ENCODE measurements around the gene KIAA1217.

- no peak for TF ChIP-seq FOS (IDR thresholded peaks at IDR 0.05; ENCODE audit: low read depth, low read length)
- TF ChIP-seq MAZ (IDR thresholded peaks at IDR 0.05; ENCODE audit: borderline replicate concordance, low read depth, low read length) = no peak
- no peak for TF ChIP-seq CTCF (conservative IDR thresholded peaks at IDR 0.05; ENCODE audit: low read depth, low read length)
- no peak for TF ChIP-seq POLR2A (IDR thresholded peaks at IDR 0.05; ENCODE audit: low read depth, low read length)
- TF ChIP-seq CEBPB (IDR thresholded peaks at IDR 0.05; ENCODE audit: low read depth, low read length) = no peak
- no peak for TF ChIP-seq RFX5 (IDR thresholded peaks at IDR 0.05; ENCODE audit: low read depth, low read length)
- TF ChIP-seq CHD1 (IDR thresholded peaks at IDR 0.05; ENCODE audit: low read depth, low read length) = no peak
- TF ChIP-seq NFE2L2 (IDR thresholded peaks at IDR 0.05; ENCODE audit: low read depth, low read length) = no peak
- no peak for TF ChIP-seq RAD21 (IDR thresholded peaks at IDR 0.05; ENCODE audit: low read length)
- no peak for TF ChIP-seq USF2 (IDR thresholded peaks at IDR 0.05; ENCODE audit: low read depth, low read length)
- TF ChIP-seq BHLHE40 (IDR thresholded peaks at IDR 0.05; ENCODE audit: low read depth, low read length) = no peak
- TF ChIP-seq MAFK (IDR thresholded peaks at IDR 0.05; ENCODE audit: low read depth, low read length) = no peak
- no peak for TF ChIP-seq ELK1 (IDR thresholded peaks at IDR 0.05; ENCODE audit: borderline replicate concordance, low read depth, low read length)
- no peak for TF ChIP-seq RCOR1 (IDR thresholded peaks at IDR 0.05; ENCODE audit: insufficient replicate concordance, low read length)
These were observed 33.6 kb downstream of the KIAA1217 start for GRCh38 chr10:24242562-24242961.
